COLO668 (cell line): Measurements from ENCODE around the gene IFT57.
A peak's percentile ranks its signal among the peaks of the same experiment; 100 is the strongest.

Experiments
- DNase-seq: peaks from one replicate; lab custom pipeline; 2025; ENCODE audit not compliant: unreplicated experiment; lab: John Stamatoyannopoulos, UW

The IFT57 gene

DNA sequence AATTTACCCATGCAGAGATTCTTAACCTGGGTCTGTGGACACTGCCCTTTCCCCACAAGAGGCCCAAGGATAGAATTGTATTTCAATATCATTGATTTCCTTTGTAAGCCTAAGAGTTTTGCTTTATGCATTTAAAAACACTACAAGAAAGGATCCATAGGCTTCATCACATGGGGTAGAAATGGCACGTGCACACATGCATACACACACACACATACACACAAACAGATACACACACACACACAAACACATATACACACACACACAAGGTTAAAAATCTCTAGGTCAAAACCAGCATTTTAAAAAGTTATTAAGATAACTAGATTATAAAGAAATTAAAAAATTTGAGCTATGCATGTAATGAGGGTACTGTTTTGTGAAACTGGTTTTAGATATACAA lies 95.9 kb downstream of the IFT57 start:
- no peak for DNase-seq

DNA sequence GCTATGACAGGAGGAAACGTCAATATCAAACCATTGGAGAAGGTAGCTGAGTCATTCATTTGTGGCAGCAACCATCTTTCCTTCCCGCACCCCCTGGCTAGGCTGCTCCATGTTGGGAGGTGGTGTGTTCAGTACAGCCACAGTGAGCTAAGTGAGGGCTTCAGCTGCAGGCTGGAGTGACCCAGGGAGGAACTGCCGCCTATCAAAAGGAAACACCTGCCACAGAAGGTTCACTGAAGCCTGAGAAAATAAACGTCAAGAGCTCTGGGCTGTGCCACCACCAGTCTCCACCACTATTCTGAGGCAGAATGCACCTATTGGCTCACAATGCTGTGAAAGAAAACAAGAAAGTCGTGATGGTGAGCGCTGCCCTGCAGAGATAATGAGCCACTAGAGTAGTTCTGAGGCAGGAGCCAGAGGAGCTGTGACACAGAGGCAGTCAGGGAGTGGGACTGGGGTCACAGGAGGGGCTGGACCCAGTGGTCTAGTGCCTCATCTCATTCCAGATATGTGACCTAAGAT lies 96.6 kb downstream of the IFT57 start:
- peak; percentile 9 for DNase-seq

DNA sequence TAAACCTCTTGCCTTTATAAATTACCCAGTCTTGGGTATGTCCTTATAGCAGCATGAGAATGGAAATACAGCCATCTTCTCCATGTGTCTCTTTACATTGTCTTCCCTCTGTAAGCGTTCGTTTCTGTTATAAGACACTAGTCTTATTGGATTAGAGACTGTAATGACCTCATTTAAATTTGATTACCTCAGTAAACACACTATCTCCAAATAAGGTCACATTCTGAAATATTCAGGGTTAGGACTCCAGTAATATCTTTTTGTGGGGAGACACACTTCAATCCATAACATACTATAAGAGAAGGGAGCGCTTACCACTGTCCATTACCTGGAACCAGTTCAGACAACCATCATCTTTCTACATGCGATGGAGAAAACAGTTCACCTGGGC lies 97.1 kb downstream of the IFT57 start:
- no peak for DNase-seq

DNA sequence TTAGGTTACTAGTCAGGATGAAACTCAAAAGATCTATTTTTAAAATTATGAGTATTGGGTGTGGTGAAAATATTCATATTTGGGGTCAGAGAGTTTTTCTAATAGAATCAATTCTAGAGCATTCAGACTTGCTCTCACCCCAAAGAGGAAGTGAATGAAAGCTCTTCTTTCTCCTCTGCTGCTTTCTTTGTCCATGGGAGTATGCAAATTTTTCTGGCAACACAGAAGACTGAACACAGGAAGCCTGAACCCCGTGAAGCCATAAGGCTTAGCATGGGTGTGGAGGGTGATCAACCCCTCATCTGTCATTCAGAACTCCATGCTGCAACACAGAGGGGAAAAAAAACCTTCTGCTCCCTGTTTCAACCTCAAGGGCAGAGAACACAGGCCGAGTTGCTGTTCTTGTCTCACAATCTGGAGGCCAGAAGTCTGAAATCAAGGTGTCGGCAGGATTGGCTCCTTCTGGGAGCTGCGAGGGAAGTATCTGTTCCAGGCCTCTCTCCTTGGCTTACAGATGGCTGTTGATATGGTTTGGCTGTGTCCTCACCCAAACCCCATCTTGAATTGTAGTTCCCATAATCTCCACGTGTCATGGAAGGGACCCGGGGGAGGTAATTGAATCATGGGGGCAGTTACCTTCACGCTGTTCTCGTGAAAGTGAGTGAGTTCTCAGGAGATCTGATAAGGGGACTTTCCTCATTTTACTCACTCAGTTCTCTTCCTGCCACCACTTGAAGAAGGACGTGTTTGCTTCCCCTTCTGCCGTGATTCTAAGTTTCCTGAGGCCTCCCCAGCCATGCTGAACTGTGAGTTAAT lies 97.7 kb downstream of the IFT57 start:
- DNase-seq: no peak

DNA sequence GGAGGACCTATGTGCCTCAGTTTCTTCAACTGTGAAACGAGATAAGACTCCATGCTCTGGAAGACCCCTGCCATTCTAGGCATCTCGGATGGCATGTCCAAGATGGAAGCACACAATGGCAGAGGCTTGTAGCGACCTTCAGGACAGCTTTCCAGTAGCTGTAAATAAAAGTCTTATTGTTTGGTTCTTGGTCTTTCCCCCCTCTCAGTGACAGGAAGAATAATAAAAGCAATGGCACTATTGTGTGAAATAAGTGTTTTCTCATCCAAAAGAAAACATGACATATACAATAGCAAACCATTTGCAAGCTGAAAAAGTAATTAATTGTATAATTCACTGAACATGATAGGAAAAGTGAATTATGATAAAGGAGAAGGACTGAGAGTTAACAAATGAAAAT lies 98.9 kb downstream of the IFT57 start:
- no peak for DNase-seq

DNA sequence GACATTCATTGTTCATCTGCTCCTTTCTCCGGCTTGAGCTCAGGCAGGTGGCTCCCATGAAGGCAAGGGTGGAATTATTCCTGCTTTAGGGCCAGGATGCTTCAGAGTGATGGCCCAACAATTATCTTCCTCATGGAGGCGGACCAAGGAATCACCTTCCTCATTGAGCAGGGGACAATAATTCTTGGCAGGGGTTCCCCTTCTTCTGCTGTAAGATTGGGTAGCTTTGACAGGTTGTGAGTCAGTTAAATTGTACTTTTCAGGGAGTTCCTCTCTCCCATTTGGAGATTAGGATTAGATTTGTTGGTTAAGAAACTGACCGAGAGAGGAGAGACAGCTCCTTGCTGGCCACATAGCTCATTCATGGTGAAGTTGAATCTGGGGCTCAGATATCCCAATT lies 99.9 kb downstream of the IFT57 start:
- DNase-seq: no peak

DNA sequence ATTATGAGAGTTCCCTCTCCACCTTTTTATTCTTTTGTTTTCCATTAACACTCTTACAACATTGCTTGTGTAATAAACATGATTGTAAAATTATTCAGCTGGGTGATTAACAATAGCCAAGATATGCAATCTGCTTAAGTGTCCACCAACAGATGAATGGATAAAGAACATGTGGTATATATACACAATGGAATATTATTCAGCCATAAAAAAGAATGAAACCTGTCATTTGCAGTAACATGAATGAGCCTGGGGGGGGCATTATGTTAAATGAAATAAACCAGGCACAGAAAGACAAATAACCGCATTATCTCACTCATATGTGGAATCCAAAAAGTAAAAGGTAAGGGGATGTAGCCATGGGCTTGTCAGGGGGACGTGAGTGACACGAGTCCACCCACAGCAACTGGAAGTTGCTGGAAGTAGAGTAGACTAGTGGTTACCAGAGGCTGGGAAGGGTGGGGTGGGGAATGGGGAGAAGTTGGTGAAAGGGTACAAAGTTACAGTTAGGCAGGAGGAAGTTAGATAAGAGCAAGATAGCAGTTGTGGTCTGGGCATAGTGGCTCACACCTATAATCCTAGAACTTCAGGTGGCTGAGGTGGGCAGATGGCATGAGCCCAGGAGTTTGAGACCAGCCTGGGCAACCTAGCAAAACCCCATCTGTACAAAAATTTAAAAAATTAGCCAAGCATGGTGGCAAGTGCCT lies 102.7 kb downstream of the IFT57 start:
- DNase-seq: no peak

DNA sequence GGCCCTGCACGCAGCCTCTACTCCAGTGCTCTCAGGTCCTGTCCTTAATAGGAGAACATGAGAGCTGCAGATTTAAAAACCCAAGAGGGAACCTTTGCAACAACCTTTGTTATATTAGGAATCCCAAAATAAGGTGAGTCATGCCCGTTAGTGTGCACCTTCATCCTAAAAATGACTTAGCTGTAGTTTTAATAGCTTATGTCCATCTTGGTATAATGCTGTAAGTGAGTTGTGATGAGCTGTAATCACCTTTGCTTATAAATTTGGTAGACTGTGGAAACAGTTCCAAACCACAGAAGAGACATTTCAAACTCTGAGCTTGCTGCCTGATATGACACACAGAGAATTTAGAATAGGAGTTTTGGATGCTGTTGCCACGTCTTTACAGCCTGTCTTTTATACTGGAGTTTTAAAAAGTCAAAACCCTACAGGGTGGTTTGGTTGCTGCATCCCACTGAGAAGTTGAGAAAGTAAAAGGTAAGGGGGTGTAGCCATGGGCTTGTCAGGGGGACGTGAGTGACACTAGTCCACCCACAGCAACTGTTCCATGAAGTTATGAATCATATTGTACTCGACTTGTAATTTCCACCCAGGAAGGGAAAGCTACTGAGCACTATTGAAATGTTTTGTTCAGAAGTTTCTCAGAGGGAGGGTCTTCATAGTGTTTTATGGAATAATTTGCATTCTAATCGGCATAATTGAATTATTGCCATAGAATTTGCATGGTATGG lies 104.0 kb downstream of the IFT57 start:
- DNase-seq: no peak

DNA sequence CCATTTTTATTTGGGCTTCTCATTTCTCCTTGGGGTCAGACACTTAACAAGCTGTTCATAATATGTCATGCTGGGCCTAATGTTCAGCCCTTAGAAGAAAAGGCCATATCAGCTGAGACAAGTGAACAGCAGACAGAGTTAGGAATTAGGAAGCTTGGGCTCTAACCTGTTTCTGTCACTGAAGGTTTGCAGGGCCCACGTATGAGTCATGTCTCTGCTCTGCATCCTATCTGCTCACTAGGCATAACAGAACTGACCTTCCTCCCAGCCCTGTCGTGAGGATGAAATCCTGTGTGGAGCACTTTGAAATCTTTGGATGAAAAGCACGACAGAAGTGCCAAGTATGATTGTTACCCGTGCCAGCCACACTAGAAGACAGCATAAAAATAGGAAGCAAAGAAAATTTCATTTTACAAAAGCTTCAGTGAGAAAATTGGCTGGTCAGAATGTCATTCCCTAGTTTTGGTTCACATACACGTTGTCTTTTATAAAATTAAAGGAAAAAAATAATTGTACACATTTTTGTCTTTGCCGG lies 104.9 kb downstream of the IFT57 start:
- DNase-seq: no peak

DNA sequence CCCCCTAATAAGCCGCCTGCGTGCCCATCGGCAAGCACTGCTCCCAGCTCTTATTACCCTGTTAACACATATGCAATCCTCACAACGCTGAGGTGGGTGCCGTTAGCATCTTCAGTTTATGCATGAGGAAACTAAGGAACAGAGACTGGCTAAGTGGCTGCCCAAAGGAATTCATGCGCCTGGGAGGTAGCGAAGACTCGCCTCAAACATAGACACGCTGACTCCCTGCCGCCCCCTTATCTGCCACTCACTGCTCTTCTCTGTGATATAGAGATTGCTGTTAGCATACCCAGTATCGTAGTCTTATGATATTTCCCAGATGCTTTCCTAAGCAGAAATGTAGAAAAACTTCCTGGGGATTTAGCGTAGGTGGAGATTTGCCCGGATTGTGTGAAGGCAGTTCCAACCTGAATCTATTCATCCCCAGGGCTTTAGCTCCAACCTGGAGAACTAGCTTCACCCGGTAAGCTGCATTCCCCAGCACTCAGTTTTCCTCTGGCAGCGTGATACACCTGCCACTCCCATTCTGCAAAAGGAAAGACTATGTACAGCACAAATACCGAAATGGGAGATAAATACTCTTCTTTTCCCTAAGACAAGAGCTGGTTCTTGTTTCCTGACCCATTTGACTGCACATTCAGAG lies 107.7 kb downstream of the IFT57 start:
- no peak for DNase-seq

DNA sequence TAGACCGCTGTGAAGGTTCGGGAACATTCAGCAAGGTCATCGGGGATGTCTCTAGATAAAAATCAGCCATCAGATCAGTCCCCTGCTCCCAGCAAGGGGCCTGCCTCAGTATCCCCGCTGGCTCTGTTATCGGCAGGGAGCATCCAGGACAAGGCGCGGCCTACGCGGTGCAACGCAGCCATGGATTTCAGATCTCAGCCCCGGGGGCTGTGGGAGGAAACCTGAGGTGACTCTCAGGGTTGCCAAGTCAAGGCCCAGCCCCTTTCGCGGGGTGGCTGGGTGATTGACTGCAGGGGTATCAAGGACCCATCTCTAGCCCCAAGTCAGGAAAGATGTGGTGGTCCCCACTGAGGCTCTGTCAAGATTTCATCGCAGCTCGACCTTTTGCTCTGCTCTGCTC lies 108.2 kb downstream of the IFT57 start:
- DNase-seq: no peak

DNA sequence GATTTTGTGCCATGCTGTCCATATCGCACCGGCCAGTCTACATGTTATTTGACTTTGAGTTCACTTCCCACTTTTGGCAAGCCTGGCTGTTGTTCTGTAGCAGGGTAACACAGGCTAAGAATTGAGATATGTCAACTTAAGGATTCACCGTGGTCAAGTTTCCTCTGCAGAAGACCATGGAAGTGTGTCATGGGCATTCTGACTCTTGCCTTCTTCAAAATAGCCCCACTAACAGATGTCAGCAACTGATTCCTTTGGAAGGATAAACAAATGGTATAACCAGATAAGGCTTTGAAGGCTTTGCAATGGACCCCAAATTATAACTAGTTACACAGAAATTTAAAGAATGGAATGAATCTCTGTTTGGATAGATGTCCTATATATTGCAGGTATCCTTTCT lies 111.3 kb downstream of the IFT57 start:
- DNase-seq: no peak
